HG03457 (cell line): ENCODE measurements around the gene BCL3.
"Not testable (repeated sequence)": the region's sequence is repeated elsewhere in the genome, so short reads cannot be mapped to it uniquely, and the experiment has no call there.

Source experiments
- ATAC-seq: cut with Tn5 transposase; IDR thresholded peaks from one replicate; pipeline ENCODE4 v1.9.1; 2021; ENCODE audit warnings: moderate number of reproducible peaks; ENCODE audit not compliant: unreplicated experiment

BCL3 gene

GRCh38 chr19:44748426-44749254 is at the start of gene BCL3:
Gene BCL3 (plus strand): TSS chr19:44748708. CDS start chr19:44748791, 83 bp downstream.
- ATAC-seq, result no peak

- no peak for ATAC-seq
Measured at GRCh38 chr19:44700547-44700946, 48.0 kb upstream of the BCL3 start.

- no peak for ATAC-seq
Measured at GRCh38 chr19:44701228-44701627, 47.3 kb upstream of the BCL3 start.

- no peak for ATAC-seq
Measured at GRCh38 chr19:44702551-44703176, 45.8 kb upstream of the BCL3 start.

- ATAC-seq, result no peak
Measured at GRCh38 chr19:44703336-44704078, 45.0 kb upstream of the BCL3 start.

GRCh38 chr19:44704982-44705381 is 43.5 kb upstream of the BCL3 start:
- ATAC-seq, result no peak

- ATAC-seq, result no peak
Measured at GRCh38 chr19:44705502-44706010, 43.0 kb upstream of the BCL3 start.

GRCh38 chr19:44706506-44707236 is 41.8 kb upstream of the BCL3 start:
- no peak for ATAC-seq

GRCh38 chr19:44707794-44708193 is 40.7 kb upstream of the BCL3 start:
- ATAC-seq, result no peak

- no peak for ATAC-seq
Measured at GRCh38 chr19:44708940-44709339, 39.6 kb upstream of the BCL3 start.

GRCh38 chr19:44709434-44710266 is 38.9 kb upstream of the BCL3 start:
- not testable (repeated sequence) for ATAC-seq

GRCh38 chr19:44710483-44710882 is 38.0 kb upstream of the BCL3 start:
- ATAC-seq, result no peak

GRCh38 chr19:44712864-44713515 is 35.5 kb upstream of the BCL3 start:
- ATAC-seq, result no peak

GRCh38 chr19:44714597-44715169 is 33.8 kb upstream of the BCL3 start:
- no peak for ATAC-seq

- no peak for ATAC-seq
Measured at GRCh38 chr19:44717603-44718002, 30.9 kb upstream of the BCL3 start.

- ATAC-seq, result no peak
Measured at GRCh38 chr19:44718441-44719261, 29.9 kb upstream of the BCL3 start.

GRCh38 chr19:44719262-44719701 is 29.2 kb upstream of the BCL3 start:
- ATAC-seq, result no peak

- ATAC-seq, result not testable (repeated sequence)
Measured at GRCh38 chr19:44720396-44720795, 28.1 kb upstream of the BCL3 start.
